MM.1S (cell line): Measurements from ENCODE around the gene UFD1.

ENCODE experiments used
- DNase-seq: peaks from one replicate; pipeline ENCODE4 v3.0.0-alpha.2; 2015
- H2AFZ ChIP-seq: fragments of 300-600 bp; sonication (generic); 2 replicates; pipeline ENCODE4 v1.6.0; 2016; ENCODE audit warnings: antibody characterized with exemption, low read length
- H3F3A ChIP-seq: fragments of 300-600 bp; sonication (generic); 2 replicates; pipeline ENCODE4 v1.6.1; 2016; ENCODE audit warnings: mild to moderate bottlenecking, antibody characterized with exemption, low read length, moderate library complexity, mixed read lengths; ENCODE audit not compliant: insufficient read depth
- H3K27ac ChIP-seq: fragments of 300-600 bp; sonication (generic); 2 replicates; pipeline ENCODE4 v1.5.1; 2016; ENCODE audit warnings: mild to moderate bottlenecking, low read length
- H3K27me3 ChIP-seq: fragments of 300-600 bp; sonication (generic); replicated peaks from 2 replicates; pipeline ENCODE4 v1.6.0; 2016; ENCODE audit warnings: low read length; ENCODE audit not compliant: insufficient read depth
- H3K36me3 ChIP-seq: fragments of 300-600 bp; sonication (generic); replicated peaks from 2 replicates; pipeline ENCODE4 v1.6.1; 2016; ENCODE audit warnings: mild to moderate bottlenecking, low read length, mixed read lengths; ENCODE audit not compliant: insufficient read depth
- H3K4me1 ChIP-seq: fragments of 300-600 bp; sonication (generic); 2 replicates; pipeline ENCODE4 v1.6.1; 2016; ENCODE audit warnings: low read length, mixed read lengths
- H3K4me2 ChIP-seq: fragments of 300-600 bp; sonication (generic); 2 replicates; pipeline ENCODE4 v1.6.0; 2016; ENCODE audit warnings: low read depth, low read length
- H3K4me3 ChIP-seq: fragments of 300-600 bp; sonication (generic); 2 replicates; pipeline ENCODE4 v1.5.1; 2016; ENCODE audit warnings: low read length, mixed read lengths
- H3K79me2 ChIP-seq: fragments of 300-600 bp; sonication (generic); 2 replicates; pipeline ENCODE4 v1.6.1; 2016; ENCODE audit warnings: mixed run types, low read length, mixed read lengths
- H3K9ac ChIP-seq: fragments of 300-600 bp; sonication (generic); 2 replicates; pipeline ENCODE4 v1.6.1; 2016; ENCODE audit warnings: low read length, mixed read lengths
- H3K9me2 ChIP-seq: fragments of 300-600 bp; sonication (generic); replicated peaks from 2 replicates; pipeline ENCODE4 v1.6.1; 2016; ENCODE audit warnings: mild to moderate bottlenecking, low read length, mixed read lengths; ENCODE audit not compliant: insufficient read depth
- H3K9me3 ChIP-seq: fragments of 300-600 bp; sonication (generic); replicated peaks from 2 replicates; pipeline ENCODE4 v1.6.1; 2016; ENCODE audit warnings: mild to moderate bottlenecking, low read length, mixed read lengths; ENCODE audit not compliant: insufficient read depth
- H4K20me1 ChIP-seq: fragments of 300-600 bp; sonication (generic); 2 replicates; pipeline ENCODE4 v1.6.1; 2016; ENCODE audit warnings: mild to moderate bottlenecking, low read length, moderate library complexity, mixed read lengths; ENCODE audit not compliant: insufficient read depth
- EZH2 ChIP-seq: fragments of 300-600 bp; sonication (generic); optimal IDR thresholded peaks from 2 replicates; pipeline ENCODE3; 2017; ENCODE audit warnings: low read depth, mild to moderate bottlenecking, antibody characterized with exemption, low read length, mixed read lengths
- EZH2phosphoT487 ChIP-seq: fragments of 300-600 bp; sonication (generic); IDR thresholded peaks from 2 replicates; pipeline ENCODE4 v1.6.1; 2018; ENCODE audit warnings: antibody characterized with exemption, low read length
- TF ChIP-seq, protein P1 (sequence below): fragments of 300-600 bp; sonication (generic); IDR thresholded peaks from 2 replicates; pipeline ENCODE4 v1.5.1; 2016; ENCODE audit warnings: antibody characterized with exemption, low read length, mixed read lengths

Gene UFD1

DNA sequence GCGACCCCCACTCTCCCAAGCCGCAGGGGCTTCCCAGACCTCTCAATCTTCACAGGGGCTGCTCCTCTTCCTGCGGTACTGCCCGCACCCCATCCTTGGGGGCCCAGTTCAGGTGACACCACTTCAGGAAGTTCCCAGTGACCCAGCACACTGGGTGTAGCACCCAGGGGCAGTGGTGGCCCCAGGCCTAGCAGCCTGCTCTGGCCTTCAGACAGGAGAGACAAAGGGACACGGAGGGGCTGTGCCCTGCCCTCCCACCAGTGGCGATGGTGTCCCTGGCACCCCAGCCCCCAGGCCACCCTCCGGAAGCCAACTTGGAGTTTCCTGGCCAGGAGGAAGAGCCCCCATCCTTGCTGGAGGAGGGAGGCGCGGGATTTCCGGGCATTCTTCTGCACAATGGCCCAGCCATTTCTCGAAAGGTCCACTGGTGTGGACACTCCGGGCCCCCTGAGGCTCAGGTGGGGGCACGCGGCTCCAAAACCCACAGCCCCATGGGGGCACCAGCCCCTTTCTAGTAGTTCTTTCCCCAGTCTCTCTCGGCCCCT lies 46.2 kb upstream of the UFD1 start:
- Histone ChIP-seq H3K27me3 (no peaks in the 10 kb centered on the region), H4K20me1 (no peaks in the 10 kb centered on the region), H3K9me2 (no peaks in the 10 kb centered on the region), H3K4me2 (no peak overlapping the region), H3F3A (no peaks in the 10 kb centered on the region), H3K4me3 (no peak overlapping the region), H3K27ac (no peak overlapping the region), H3K9me3 (no peaks in the 10 kb centered on the region), H3K9ac (no peak overlapping the region), H3K4me1 (no peaks in the 10 kb centered on the region), H2AFZ (no peak overlapping the region), H3K36me3 (no peaks in the 10 kb centered on the region), H3K79me2 (no peaks in the 10 kb centered on the region)
- no peak for DNase-seq
- TF ChIP-seq, protein P1, sequence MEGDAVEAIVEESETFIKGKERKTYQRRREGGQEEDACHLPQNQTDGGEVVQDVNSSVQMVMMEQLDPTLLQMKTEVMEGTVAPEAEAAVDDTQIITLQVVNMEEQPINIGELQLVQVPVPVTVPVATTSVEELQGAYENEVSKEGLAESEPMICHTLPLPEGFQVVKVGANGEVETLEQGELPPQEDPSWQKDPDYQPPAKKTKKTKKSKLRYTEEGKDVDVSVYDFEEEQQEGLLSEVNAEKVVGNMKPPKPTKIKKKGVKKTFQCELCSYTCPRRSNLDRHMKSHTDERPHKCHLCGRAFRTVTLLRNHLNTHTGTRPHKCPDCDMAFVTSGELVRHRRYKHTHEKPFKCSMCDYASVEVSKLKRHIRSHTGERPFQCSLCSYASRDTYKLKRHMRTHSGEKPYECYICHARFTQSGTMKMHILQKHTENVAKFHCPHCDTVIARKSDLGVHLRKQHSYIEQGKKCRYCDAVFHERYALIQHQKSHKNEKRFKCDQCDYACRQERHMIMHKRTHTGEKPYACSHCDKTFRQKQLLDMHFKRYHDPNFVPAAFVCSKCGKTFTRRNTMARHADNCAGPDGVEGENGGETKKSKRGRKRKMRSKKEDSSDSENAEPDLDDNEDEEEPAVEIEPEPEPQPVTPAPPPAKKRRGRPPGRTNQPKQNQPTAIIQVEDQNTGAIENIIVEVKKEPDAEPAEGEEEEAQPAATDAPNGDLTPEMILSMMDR, result no peak
- no peak for TF ChIP-seq EZH2phosphoT487
- TF ChIP-seq EZH2, result no peak

DNA sequence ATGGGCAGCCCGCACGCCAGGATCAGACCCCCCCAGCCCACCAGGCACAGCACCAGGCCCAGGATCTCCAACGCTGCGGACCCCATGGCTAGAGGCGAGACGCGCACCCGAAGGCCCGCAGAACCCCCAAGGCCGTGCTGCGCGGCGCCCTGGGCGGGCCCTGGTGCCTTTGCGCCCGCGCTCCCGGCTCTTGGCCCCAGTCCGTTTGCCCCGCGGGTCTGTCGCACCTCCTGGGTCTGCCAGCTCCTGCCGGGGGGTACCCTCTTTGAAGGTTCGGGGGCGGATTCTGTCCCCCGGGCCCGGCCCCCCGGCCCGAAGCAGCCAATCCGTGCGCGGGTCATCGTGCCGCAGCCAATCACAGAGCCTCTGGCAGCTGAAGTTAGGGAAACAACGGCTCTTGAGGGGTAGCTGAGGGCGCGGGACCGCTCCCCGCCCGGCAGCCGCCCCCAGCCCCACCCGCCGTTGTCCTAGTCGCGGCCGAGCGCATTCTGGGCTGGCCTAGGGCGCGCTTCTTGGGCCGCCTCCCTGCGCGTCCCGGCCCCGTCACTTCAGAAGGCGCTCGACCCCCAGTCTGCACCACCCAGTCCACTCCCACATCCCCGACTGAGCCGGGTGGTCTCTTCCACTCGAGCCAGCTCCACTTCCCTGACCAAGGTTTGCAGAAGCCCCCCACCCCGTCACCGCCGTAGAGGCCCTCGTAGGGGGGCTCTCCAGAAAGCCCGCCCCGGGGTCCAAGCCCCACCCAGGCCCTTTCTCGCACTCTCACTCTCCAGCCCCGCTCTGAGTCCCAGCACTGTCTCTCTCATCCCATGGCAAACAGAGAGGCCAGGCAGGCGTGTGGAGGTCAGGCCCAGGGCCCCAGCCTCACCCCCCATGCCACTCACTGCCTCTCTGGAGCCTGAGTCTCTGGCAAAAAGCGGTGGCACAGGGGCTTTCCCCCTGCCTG lies 45.5 kb upstream of the UFD1 start, which contains the start of gene CLDN5:
Gene CLDN5 (minus strand): TSS at position 241 of the 946 bp plus-strand sequence. CDS start 155 bp downstream, at position 86.
- Histone ChIP-seq H3F3A (no peaks in the 10 kb centered on the region), H3K4me2 (no peak within 1 kb of the TSS), H3K4me1 (no peaks in the 10 kb centered on the region), H3K9ac (no peak within 1 kb of the TSS), H4K20me1 (no peaks in the 10 kb centered on the region), H2AFZ (no peak within 1 kb of the TSS), H3K27me3 (no peaks in the 10 kb centered on the region), H3K9me2 (no peaks in the 10 kb centered on the region), H3K9me3 (no peaks in the 10 kb centered on the region), H3K27ac (no peak within 1 kb of the TSS), H3K79me2 (no peaks in the 10 kb centered on the region), H3K4me3 (no peak within 1 kb of the TSS), H3K36me3 (no peaks in the 10 kb centered on the region)
- no peak for DNase-seq
- no peak for TF ChIP-seq EZH2phosphoT487
- TF ChIP-seq, protein P1, result no peak
- no peak for TF ChIP-seq EZH2

DNA sequence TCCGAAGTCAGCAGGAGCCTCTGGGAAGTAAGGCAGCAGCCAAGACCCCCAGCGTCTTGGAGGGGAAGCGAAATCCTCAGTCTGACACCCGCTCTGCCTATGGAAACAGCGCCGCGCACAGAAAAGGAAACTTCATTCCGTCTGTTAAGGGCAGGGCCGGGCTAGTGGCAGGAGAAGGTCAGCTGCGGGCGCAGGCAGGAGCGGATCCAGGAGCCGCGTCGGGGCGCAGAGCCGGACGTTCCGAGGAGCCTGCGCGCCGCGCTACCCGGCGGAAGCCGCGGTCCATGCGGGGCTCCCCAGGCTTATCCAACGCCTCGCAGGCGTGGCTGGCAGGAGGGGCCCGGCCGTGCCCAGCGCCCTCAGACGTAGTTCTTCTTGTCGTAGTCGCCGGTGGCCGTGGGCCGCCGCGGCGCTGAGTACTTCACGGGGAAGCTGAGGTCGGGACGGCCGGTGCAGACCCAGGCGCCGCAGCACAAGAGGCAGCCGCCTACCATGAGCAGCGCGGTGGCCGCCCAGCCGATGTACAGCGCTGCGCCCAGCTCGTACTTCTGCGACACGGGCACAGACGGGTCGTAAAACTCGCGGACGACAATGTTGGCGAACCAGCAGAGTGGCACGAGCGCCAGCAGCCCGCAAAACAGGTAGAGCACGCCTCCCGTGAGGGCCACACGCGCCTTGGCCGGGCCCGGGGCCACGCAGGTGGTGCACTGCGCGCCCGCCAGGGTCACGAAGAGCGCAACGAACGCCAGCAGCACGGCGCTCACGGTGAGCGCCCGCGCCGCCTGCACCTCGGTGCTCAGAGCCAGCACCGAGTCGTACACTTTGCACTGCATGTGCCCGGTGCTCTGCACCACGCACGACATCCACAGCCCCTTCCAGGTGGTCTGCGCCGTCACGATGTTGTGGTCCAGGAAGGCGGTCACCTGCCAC lies 44.5 kb upstream of the UFD1 start:
- no peaks in the 10 kb centered on the region for H3K9me3 ChIP-seq
- TF ChIP-seq EZH2phosphoT487 (no peak), EZH2 (no peak)
- TF ChIP-seq, protein P1, result no peak
- no peaks in the 10 kb centered on the region for H4K20me1 ChIP-seq
- no peaks in the 10 kb centered on the region for H3K79me2 ChIP-seq
- H2AFZ ChIP-seq, result no peak overlapping the region
- DNase-seq, result no peak
- no peak overlapping the region for H3K4me2 ChIP-seq
- no peak overlapping the region for H3K27ac ChIP-seq
- H3K4me3 ChIP-seq, result no peak overlapping the region
- no peaks in the 10 kb centered on the region for H3K27me3 ChIP-seq
- no peaks in the 10 kb centered on the region for H3F3A ChIP-seq
- no peaks in the 10 kb centered on the region for H3K4me1 ChIP-seq
- no peaks in the 10 kb centered on the region for H3K36me3 ChIP-seq
- H3K9me2 ChIP-seq, result no peaks in the 10 kb centered on the region
- no peak overlapping the region for H3K9ac ChIP-seq
